ENCODE data around the gene KAZN. TPM values are rescaled to one million over a fixed set of nuclear protein-coding genes. Genes with fewer than 3 reads are reported as not detected.

Gene KAZN
- polyA plus RNA-seq, 1 donor (not counting 4 experiments of a cell fraction or from before 2014, with no cell fraction given): 5.9 TPM

GRCh38 chr1:14994148-14994547, 395.7 kb downstream of the KAZN start:
- Histone ChIP-seq H3K9me3 (ENCODE audit: control insufficient read depth, low read depth, low read length) (no peaks in the 10 kb centered on the region), H3K9me1 (ENCODE audit: control insufficient read depth, extremely low read depth, insufficient read depth, low read length) (no peaks in the 10 kb centered on the region), H3K27ac (ENCODE audit: control insufficient read depth, insufficient read depth, low read length) (no peak overlapping the region), H2AFZ (ENCODE audit: control insufficient read depth, low read length) (no peak overlapping the region), H3K4me3 (ENCODE audit: control insufficient read depth in 2 of 3, extremely low read depth in 1 of 3, insufficient read depth in 2 of 3, low read depth in 1 of 3, low read length in 3 of 3) (no peak overlapping the region), H4K20me1 (ENCODE audit: control insufficient read depth, extremely low read depth, insufficient read depth, low read length) (no peaks in the 10 kb centered on the region), H3K36me3 (ENCODE audit: control insufficient read depth in 2 of 2, extremely low read depth in 1 of 2, insufficient read depth in 2 of 2, low read length in 2 of 2) (peaks cover 0 to 8% of the 10 kb centered on the region in 2 experiments), H3K79me2 (ENCODE audit: control insufficient read depth, insufficient read depth, low read length) (peaks cover 16% of the 10 kb centered on the region), H3K27me3 (ENCODE audit: control insufficient read depth, extremely low read depth, insufficient read depth, low read length) (no peaks in the 10 kb centered on the region), H3K4me2 (ENCODE audit: control insufficient read depth, extremely low read depth, insufficient read depth, low read depth, low read length) (no peak overlapping the region), H3K4me1 (ENCODE audit: control insufficient read depth, extremely low read depth, insufficient read depth, low read length) (peaks cover 7% of the 10 kb centered on the region), H3K9ac (ENCODE audit: control insufficient read depth, extremely low read depth, insufficient read depth, low read length) (no peak overlapping the region)
- FAIRE-seq (no peak), DNase-seq (ENCODE audit: low read depth, low spot score) (no peak)
- dilution Hi-C loops (cut with MboI; ENCODE audit: extremely low pct_ligation_motif_present, low sequenced_read_pairs): no loop called here
- TF ChIP-seq EZH2 (IDR thresholded peaks at IDR 0.05; ENCODE audit: low read length) (no peak), CTCF (optimal IDR thresholded peaks at IDR 0.05 in 1 of 3, IDR thresholded peaks at IDR 0.05 in 1 of 3, conservative IDR thresholded peaks at IDR 0.05 in 1 of 3; ENCODE audit: extremely low read depth in 1 of 3, insufficient read depth in 2 of 3, low read length in 3 of 3) (no peak)

GRCh38 chr1:14994841-14995437, 396.5 kb downstream of the KAZN start:
- Histone ChIP-seq H3K4me1 (ENCODE audit: control insufficient read depth, extremely low read depth, insufficient read depth, low read length) (peaks cover 7% of the 10 kb centered on the region), H2AFZ (ENCODE audit: control insufficient read depth, low read length) (no peak overlapping the region), H3K9me1 (ENCODE audit: control insufficient read depth, extremely low read depth, insufficient read depth, low read length) (no peaks in the 10 kb centered on the region), H3K27ac (ENCODE audit: control insufficient read depth, insufficient read depth, low read length) (no peak overlapping the region), H3K27me3 (ENCODE audit: control insufficient read depth, extremely low read depth, insufficient read depth, low read length) (no peaks in the 10 kb centered on the region), H3K9me3 (ENCODE audit: control insufficient read depth, low read depth, low read length) (no peaks in the 10 kb centered on the region), H3K4me2 (ENCODE audit: control insufficient read depth, extremely low read depth, insufficient read depth, low read depth, low read length) (no peak overlapping the region), H4K20me1 (ENCODE audit: control insufficient read depth, extremely low read depth, insufficient read depth, low read length) (no peaks in the 10 kb centered on the region), H3K79me2 (ENCODE audit: control insufficient read depth, insufficient read depth, low read length) (peaks cover 19% of the 10 kb centered on the region), H3K9ac (ENCODE audit: control insufficient read depth, extremely low read depth, insufficient read depth, low read length) (no peak overlapping the region), H3K36me3 (ENCODE audit: control insufficient read depth in 2 of 2, extremely low read depth in 1 of 2, insufficient read depth in 2 of 2, low read length in 2 of 2) (peaks cover 0 to 7% of the 10 kb centered on the region in 2 experiments), H3K4me3 (ENCODE audit: control insufficient read depth in 2 of 3, extremely low read depth in 1 of 3, insufficient read depth in 2 of 3, low read depth in 1 of 3, low read length in 3 of 3) (no peak overlapping the region)
- no peak for FAIRE-seq
- TF ChIP-seq EZH2 (IDR thresholded peaks at IDR 0.05; ENCODE audit: low read length): no peak
- TF ChIP-seq CTCF (optimal IDR thresholded peaks at IDR 0.05 in 1 of 3, IDR thresholded peaks at IDR 0.05 in 1 of 3, conservative IDR thresholded peaks at IDR 0.05 in 1 of 3; ENCODE audit: extremely low read depth in 1 of 3, insufficient read depth in 2 of 3, low read length in 3 of 3): no peak
- dilution Hi-C loops (cut with MboI; ENCODE audit: extremely low pct_ligation_motif_present, low sequenced_read_pairs): no loop called here
- no peak for DNase-seq (ENCODE audit: low read depth, low spot score)
